IMR-90 (cell line): ENCODE results near the gene ITIH4. TPM values are rescaled to one million over a fixed set of nuclear protein-coding genes. Genes with fewer than 3 reads are reported as not detected.

Source experiments
- ATAC-seq: fragments of 200-7000 bp; cut with Tn5 transposase; 2 replicates; pipeline ENCODE4 v1.9.1; 2020; ENCODE audit warnings: low read depth, mild to moderate bottlenecking, moderate library complexity
- BruUV-seq: library from RNA; stranded (reverse); fragments of 400-500 nt; replicated peaks from 2 replicates; lab custom pipeline; 2021; lab: Mats Ljungman, UMichigan
- CTCF ChIA-PET: fragments of 300-600 bp; formaldehyde crosslinking; extraction: SDS; loops from one replicate; lab custom pipeline; 2021; ENCODE audit warnings: antibody characterized with exemption; lab: Yijun Ruan, JAX
- POLR2A ChIA-PET: fragments of 300-600 bp; sonication (Branson Sonifier 250); formaldehyde crosslinking; loops from one replicate; lab custom pipeline; 2022; ENCODE audit warnings: antibody characterized with exemption; ENCODE audit not compliant: unreplicated experiment; lab: Charles Lee
- DNase-seq: peaks from one replicate; pipeline ENCODE4 v3.0.0; 2013
- H2AFZ ChIP-seq: replicated peaks from 2 replicates; pipeline ENCODE3; 2013; ENCODE audit warnings: low read length, mild to moderate bottlenecking; ENCODE audit not compliant: poor library complexity
- H2AK5ac ChIP-seq: 2 replicates; pipeline ENCODE4 v1.6.1; 2013; ENCODE audit warnings: low read depth, low read length, inconsistent platforms
- H2AK9ac ChIP-seq: replicated peaks from 2 replicates; pipeline ENCODE3; 2013; ENCODE audit warnings: mild to moderate bottlenecking, low read depth, low read length, moderate library complexity; ENCODE audit not compliant: poor library complexity
- H2BK120ac ChIP-seq: 2 replicates; pipeline ENCODE4 v1.6.1; 2013; ENCODE audit warnings: low read depth, low read length, inconsistent platforms
- H2BK15ac ChIP-seq: 3 replicates; pipeline ENCODE4 v1.6.1; 2013; ENCODE audit warnings: low read depth, low read length, inconsistent platforms
- H2BK20ac ChIP-seq: 2 replicates; pipeline ENCODE4 v1.6.1; 2013; ENCODE audit warnings: low read depth, mild to moderate bottlenecking, inconsistent platforms, low read length, moderate library complexity
- H2BK5ac ChIP-seq: 2 replicates; pipeline ENCODE4 v1.6.1; 2013; ENCODE audit warnings: mild to moderate bottlenecking, low read depth, low read length, inconsistent platforms; ENCODE audit not compliant: poor library complexity, severe bottlenecking
- H3K14ac ChIP-seq: replicated peaks from 2 replicates; pipeline ENCODE4 v1.6.1; 2013; ENCODE audit warnings: low read depth, low read length, inconsistent platforms
- H3K18ac ChIP-seq: 2 replicates; pipeline ENCODE4 v1.6.1; 2013; ENCODE audit warnings: low read depth, low read length, control low read depth
- H3K23ac ChIP-seq: 2 replicates; pipeline ENCODE4 v1.6.1; 2013; ENCODE audit warnings: low read depth, low read length, inconsistent platforms
- H3K27ac ChIP-seq: 2 replicates; pipeline ENCODE4 v1.5.1; 2013; ENCODE audit warnings: mild to moderate bottlenecking, control low read depth, low read length; ENCODE audit not compliant: insufficient read depth
- H3K27me3 ChIP-seq: 2 replicates; pipeline ENCODE4 v1.6.1; 2013; ENCODE audit warnings: low read length; ENCODE audit not compliant: control insufficient read depth, insufficient read depth
- H3K36me3 ChIP-seq: 2 replicates; pipeline ENCODE4 v1.6.1; 2013; ENCODE audit warnings: low read length, mixed read lengths; ENCODE audit not compliant: control insufficient read depth, insufficient read depth
- H3K4ac ChIP-seq: 2 replicates; pipeline ENCODE4 v1.6.1; 2013; ENCODE audit warnings: low read depth, low read length, inconsistent platforms
- H3K4me1 ChIP-seq: 2 replicates; pipeline ENCODE4 v1.6.1; 2013; ENCODE audit warnings: low read length, mixed read lengths; ENCODE audit not compliant: control insufficient read depth, insufficient read depth
- H3K4me2 ChIP-seq: 2 replicates; pipeline ENCODE4 v1.6.1; 2013; ENCODE audit warnings: low read depth, mild to moderate bottlenecking, control low read depth, low read length, moderate library complexity
- H3K4me3 ChIP-seq: 2 replicates; pipeline ENCODE4 v1.5.1; 2013; ENCODE audit warnings: low read depth, mild to moderate bottlenecking, control low read depth, low read length, moderate library complexity; ENCODE audit not compliant: insufficient read depth
- H3K56ac ChIP-seq: 2 replicates; pipeline ENCODE4 v1.6.1; 2013; ENCODE audit warnings: low read length, inconsistent platforms; ENCODE audit not compliant: insufficient read depth; ENCODE audit errors: extremely low read depth
- H3K79me1 ChIP-seq, 2 experiments: 2 replicates each; pipeline ENCODE4 v1.6.1; 2013; ENCODE audit warnings: low read length in 2 of 2, inconsistent platforms in 1 of 2, low read depth in 1 of 2
- H3K9ac ChIP-seq: 2 replicates; pipeline ENCODE4 v1.6.1; 2013; ENCODE audit warnings: low read depth, low read length, control low read depth
- H3K9me1 ChIP-seq: 2 replicates; pipeline ENCODE4 v1.6.1; 2013; ENCODE audit warnings: low read length, inconsistent platforms; ENCODE audit not compliant: insufficient read depth
- H3K9me3 ChIP-seq: 2 replicates; pipeline ENCODE4 v1.6.1; 2013; ENCODE audit warnings: low read length; ENCODE audit not compliant: control insufficient read depth, insufficient read depth
- H4K20me1 ChIP-seq: 2 replicates; pipeline ENCODE4 v1.6.1; 2013; ENCODE audit warnings: low read length, inconsistent platforms; ENCODE audit not compliant: insufficient read depth
- H4K5ac ChIP-seq: 2 replicates; pipeline ENCODE4 v1.6.1; 2013; ENCODE audit warnings: mild to moderate bottlenecking, low read depth, low read length, control low read depth
- H4K8ac ChIP-seq, 2 experiments: 2 replicates each; pipeline ENCODE4 v1.6.1; 2013; ENCODE audit warnings: low read depth in 2 of 2, low read length in 2 of 2, control low read depth in 1 of 2, inconsistent platforms in 1 of 2
- H4K91ac ChIP-seq: 2 replicates; pipeline ENCODE4 v1.6.1; 2013; ENCODE audit warnings: low read depth, low read length, inconsistent platforms; ENCODE audit not compliant: insufficient read depth
- CHD1 ChIP-seq: IDR thresholded peaks from 2 replicates; pipeline ENCODE4 v1.6.1; 2012; ENCODE audit warnings: low read depth, low read length, improper control_type of control experiment
- CTCF ChIP-seq: conservative IDR thresholded peaks from 2 replicates; pipeline ENCODE4 v1.5.1; 2012; ENCODE audit warnings: mild to moderate bottlenecking, low read depth, low read length, improper control_type of control experiment
- FOS ChIP-seq: fragments of 150-350 bp; IDR thresholded peaks from 2 replicates; pipeline ENCODE4 v1.6.1; 2016; ENCODE audit warnings: low read depth, low read length
- NFE2L2 ChIP-seq: fragments of 150-350 bp; IDR thresholded peaks from 2 replicates; pipeline ENCODE4 v1.6.1; 2016; ENCODE audit warnings: low read depth, mild to moderate bottlenecking, low read length
- WGBS, 2 experiments: methylation state at CpG; one replicate each; pipeline versions ENCODE4 v1.1.5 to v1.1.7; 2013; ENCODE audit warnings: missing lambda C conversion rate in 2 of 2; ENCODE audit not compliant: insufficient read length in 1 of 2; ENCODE audit errors: extremely low coverage in 2 of 2; 5-methylcytosine and 5-hydroxymethylcytosine counted together
- dilution Hi-C: fragments of 300-500 bp; cut with HindIII; formaldehyde crosslinking; loops from one replicate; pipeline ENCODE4 v1.14.3; 2018; ENCODE audit warnings: low sequenced_read_pairs; ENCODE audit not compliant: unreplicated experiment
- in situ Hi-C: fragments of 300-500 bp; cut with MboI; formaldehyde crosslinking; loops from 3 replicates; pipeline ENCODE4 v1.14.3; 2019; ENCODE audit warnings: low sequenced_read_pairs, inconsistent platforms, mixed read lengths
- intact Hi-C: fragments of 100-400 bp; cut with micrococcal nuclease; formaldehyde crosslinking; loops from 2 replicates; pipeline ENCODE4 v1.10.0; 2022
- polyA plus RNA-seq, 3 experiments: library from polyadenylated mRNA; depleted of rRNA; stranded (reverse); fragments of >200 nt; gene quantifications; 2 replicates each; pipeline ENCODE4 v1.2.3, GENCODE V29; 2012; ENCODE audit warnings: low replicate concordance in 1 of 3
- total RNA-seq: library from RNA; depleted of rRNA; stranded (reverse); fragments of >200 nt; gene quantifications from 2 replicates; pipeline ENCODE4 v1.2.3, GENCODE V29; 2012

ITIH4 gene
- total and polyA plus RNA-seq, 2 of the 4 experiments (the other 2 are of a cell fraction) = 0.26 to 0.36 TPM

- Histone ChIP-seq H3K4me2 (no peak overlapping the region), H3K9me3 (no peaks in the 10 kb centered on the region), H3K36me3 (peaks cover 18% of the 10 kb centered on the region), H3K14ac (no peak overlapping the region), H3K79me1 (no peaks in the 10 kb centered on the region; a peak in 1 of 4 replicates), H2BK15ac (no peak overlapping the region), H2BK20ac (no peak overlapping the region), H2AFZ (no peak overlapping the region), H2BK5ac (no peak overlapping the region), H3K23ac (no peak overlapping the region), H4K5ac (no peak overlapping the region), H4K8ac (no peak overlapping the region), H2AK9ac (no peak overlapping the region), H3K27ac (no peak overlapping the region), H3K4me1 (peaks cover 9% of the 10 kb centered on the region; the same call in 1 of the 2 replicates), H3K9ac (no peak overlapping the region), H3K4me3 (no peak overlapping the region), H4K20me1 (no peaks in the 10 kb centered on the region; the same call in 1 of the 2 replicates), H3K9me1 (no peaks in the 10 kb centered on the region; the same call in 1 of the 2 replicates), H3K56ac (no peak overlapping the region), H3K18ac (no peak overlapping the region), H2AK5ac (no peak overlapping the region), H3K27me3 (no peaks in the 10 kb centered on the region), H2BK120ac (no peak overlapping the region), H3K4ac (no peak overlapping the region), H4K91ac (no peak overlapping the region)
- 94% methylated on average over 7 of the region's 7 CpGs; no CpG with 5 or more reads in 1 of the 2 experiments for WGBS, 2 experiments
- in situ Hi-C loops (no loop called here), intact Hi-C loops (no loop called here), dilution Hi-C loops (no loop called here)
- TF ChIP-seq NFE2L2 (no peak), CTCF (no peak), CHD1 (no peak), FOS (no peak)
- POLR2A ChIA-PET = no interaction called here
- CTCF ChIA-PET = interaction anchor here (0.6 to 1.2 kb wide), 2 partner anchors 13 to 103 kb away, joined by 3 read pairs; partner anchors contain the start of gene MUSTN1
- DNase-seq (no peak), ATAC-seq (no peak)
- no TSS peak for BruUV-seq
These were observed 17.3 kb upstream of the ITIH4 start for GRCh38 chr3:52847726-52848125.
